ENCODE data around the gene MAGEE1.

DNA sequence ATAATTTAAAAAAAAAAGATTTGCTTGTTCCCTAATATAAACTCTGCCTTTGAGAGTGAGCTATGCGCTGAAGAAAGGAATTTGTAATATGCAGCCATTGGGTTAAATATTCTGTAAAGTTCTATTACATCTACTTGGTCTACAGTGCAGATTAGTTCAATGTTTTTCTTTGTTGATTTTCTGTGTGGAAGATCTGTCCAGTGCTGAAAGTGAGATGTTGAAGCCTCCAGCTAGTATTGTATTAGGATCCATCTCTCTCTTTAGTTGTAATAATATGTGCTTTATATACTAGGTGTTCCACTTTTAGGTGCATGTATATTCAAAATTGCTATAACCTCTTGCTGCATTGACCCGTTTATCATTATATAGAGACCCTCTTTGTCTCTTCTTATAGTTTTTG lies 49.8 kb downstream of the MAGEE1 start:
- no peak for TF ChIP-seq SP4 (IDR thresholded peaks at IDR 0.05; ENCODE audit: low read length)
- no peak for TF ChIP-seq BCL11A (IDR thresholded peaks at IDR 0.05; ENCODE audit: low read depth in 2 of 2, low read length in 2 of 2)
- TF ChIP-seq, protein P1, sequence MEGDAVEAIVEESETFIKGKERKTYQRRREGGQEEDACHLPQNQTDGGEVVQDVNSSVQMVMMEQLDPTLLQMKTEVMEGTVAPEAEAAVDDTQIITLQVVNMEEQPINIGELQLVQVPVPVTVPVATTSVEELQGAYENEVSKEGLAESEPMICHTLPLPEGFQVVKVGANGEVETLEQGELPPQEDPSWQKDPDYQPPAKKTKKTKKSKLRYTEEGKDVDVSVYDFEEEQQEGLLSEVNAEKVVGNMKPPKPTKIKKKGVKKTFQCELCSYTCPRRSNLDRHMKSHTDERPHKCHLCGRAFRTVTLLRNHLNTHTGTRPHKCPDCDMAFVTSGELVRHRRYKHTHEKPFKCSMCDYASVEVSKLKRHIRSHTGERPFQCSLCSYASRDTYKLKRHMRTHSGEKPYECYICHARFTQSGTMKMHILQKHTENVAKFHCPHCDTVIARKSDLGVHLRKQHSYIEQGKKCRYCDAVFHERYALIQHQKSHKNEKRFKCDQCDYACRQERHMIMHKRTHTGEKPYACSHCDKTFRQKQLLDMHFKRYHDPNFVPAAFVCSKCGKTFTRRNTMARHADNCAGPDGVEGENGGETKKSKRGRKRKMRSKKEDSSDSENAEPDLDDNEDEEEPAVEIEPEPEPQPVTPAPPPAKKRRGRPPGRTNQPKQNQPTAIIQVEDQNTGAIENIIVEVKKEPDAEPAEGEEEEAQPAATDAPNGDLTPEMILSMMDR (IDR thresholded peaks at IDR 0.05; ENCODE audit: control extremely low read depth in 1 of 3, insufficient read depth in 1 of 3, low read depth in 1 of 3, low read length in 3 of 3) = no peak
- no peak for TF ChIP-seq E2F6 (IDR thresholded peaks at IDR 0.05)

Data from H1 (cell line).